IPS-18a (cell line): Measurements from ENCODE around the gene RPS17.

ENCODE experiments used
- H3K27ac ChIP-seq: one replicate; pipeline ENCODE4 v1.5.1; 2013; ENCODE audit warnings: low read length
- H3K27me3 ChIP-seq: one replicate; pipeline ENCODE4 v1.6.1; 2013; ENCODE audit warnings: mild to moderate bottlenecking, low read length; ENCODE audit not compliant: control insufficient read depth, insufficient read depth
- H3K36me3 ChIP-seq: one replicate; pipeline ENCODE4 v1.6.1; 2013; ENCODE audit warnings: low read depth, low read length; ENCODE audit not compliant: control insufficient read depth
- H3K4me1 ChIP-seq: one replicate; pipeline ENCODE4 v1.6.1; 2013; ENCODE audit warnings: low read depth, low read length; ENCODE audit not compliant: control insufficient read depth
- H3K4me3 ChIP-seq: one replicate; pipeline ENCODE4 v1.5.1; 2013; ENCODE audit warnings: low read length
- H3K9ac ChIP-seq: one replicate; pipeline ENCODE4 v1.6.1; 2013; ENCODE audit warnings: mild to moderate bottlenecking, low read length, moderate library complexity
- H3K9me3 ChIP-seq: one replicate; pipeline ENCODE4 v1.6.1; 2013; ENCODE audit warnings: low read depth, low read length; ENCODE audit not compliant: control insufficient read depth

Gene RPS17

GRCh38 chr15:82540055-82540983, at the start of gene RPS17:
RPS17 (minus strand) TSS chr15:82540457; CDS start chr15:82540428, 29 bp downstream.
- H3K27me3 ChIP-seq: no peaks in the 10 kb centered on the region

GRCh38 chr15:82587805-82588204, 47.5 kb upstream of the RPS17 start:
- Histone ChIP-seq H3K27ac (no peak overlapping the region), H3K9ac (no peak overlapping the region), H3K9me3 (no peaks in the 10 kb centered on the region), H3K4me3 (no peak overlapping the region), H3K27me3 (no peaks in the 10 kb centered on the region), H3K4me1 (peaks cover 26% of the 10 kb centered on the region), H3K36me3 (no peaks in the 10 kb centered on the region)

More at GRCh38 chr15:82540055-82540983, at the start of gene RPS17:
- Histone ChIP-seq H3K36me3 (peaks cover 36% of the 10 kb centered on the region), H3K4me1 (peaks cover 15% of the 10 kb centered on the region), H3K27ac (peak within 1 kb of the TSS; percentile 81), H3K4me3 (peak within 1 kb of the TSS; percentile 98), H3K9ac (peak within 1 kb of the TSS; percentile 98), H3K9me3 (no peaks in the 10 kb centered on the region)

- Histone ChIP-seq H3K27ac (no peak overlapping the region), H3K9ac (no peak overlapping the region), H3K4me1 (peaks cover 26% of the 10 kb centered on the region), H3K27me3 (no peaks in the 10 kb centered on the region), H3K4me3 (no peak overlapping the region), H3K9me3 (no peaks in the 10 kb centered on the region), H3K36me3 (no peaks in the 10 kb centered on the region)
Observed at GRCh38 chr15:82585072-82585471, 44.8 kb upstream of the RPS17 start.

- H3K4me1 ChIP-seq: peaks cover 9% of the 10 kb centered on the region
- H3K4me3 ChIP-seq: no peak overlapping the region
- no peak overlapping the region for H3K27ac ChIP-seq
- no peak overlapping the region for H3K9ac ChIP-seq
- H3K27me3 ChIP-seq: no peaks in the 10 kb centered on the region
- H3K36me3 ChIP-seq: no peaks in the 10 kb centered on the region
- no peaks in the 10 kb centered on the region for H3K9me3 ChIP-seq
Observed at GRCh38 chr15:82580713-82581112, 40.5 kb upstream of the RPS17 start.

GRCh38 chr15:82575335-82575734, 35.1 kb upstream of the RPS17 start:
- Histone ChIP-seq H3K4me1 (peaks cover 9% of the 10 kb centered on the region), H3K9me3 (no peaks in the 10 kb centered on the region), H3K27ac (no peak overlapping the region), H3K4me3 (no peak overlapping the region), H3K27me3 (no peaks in the 10 kb centered on the region), H3K36me3 (no peaks in the 10 kb centered on the region), H3K9ac (no peak overlapping the region)

- Histone ChIP-seq H3K36me3 (no peaks in the 10 kb centered on the region), H3K4me3 (no peak overlapping the region), H3K9me3 (no peaks in the 10 kb centered on the region), H3K4me1 (peaks cover 9% of the 10 kb centered on the region), H3K27me3 (no peaks in the 10 kb centered on the region), H3K27ac (no peak overlapping the region), H3K9ac (no peak overlapping the region)
Observed at GRCh38 chr15:82572986-82573385, 32.7 kb upstream of the RPS17 start.

GRCh38 chr15:82572311-82572710, 32.1 kb upstream of the RPS17 start:
- no peak overlapping the region for H3K9ac ChIP-seq
- no peaks in the 10 kb centered on the region for H3K27me3 ChIP-seq
- H3K4me3 ChIP-seq: no peak overlapping the region
- no peaks in the 10 kb centered on the region for H3K9me3 ChIP-seq
- no peak overlapping the region for H3K27ac ChIP-seq
- H3K36me3 ChIP-seq: no peaks in the 10 kb centered on the region
- H3K4me1 ChIP-seq: peaks cover 9% of the 10 kb centered on the region

- Histone ChIP-seq H3K36me3 (no peaks in the 10 kb centered on the region), H3K4me1 (peaks cover 9% of the 10 kb centered on the region), H3K27me3 (no peaks in the 10 kb centered on the region), H3K27ac (no peak overlapping the region), H3K9me3 (no peaks in the 10 kb centered on the region), H3K9ac (no peak overlapping the region), H3K4me3 (peak overlapping the region; percentile 40)
Observed at GRCh38 chr15:82571722-82572222, 31.5 kb upstream of the RPS17 start.

GRCh38 chr15:82570721-82571508, 30.7 kb upstream of the RPS17 start:
- Histone ChIP-seq H3K27me3 (no peaks in the 10 kb centered on the region), H3K9me3 (no peaks in the 10 kb centered on the region), H3K4me3 (peak overlapping the region; percentile 40), H3K36me3 (no peaks in the 10 kb centered on the region), H3K27ac (no peak overlapping the region), H3K9ac (peak overlapping the region; percentile 3), H3K4me1 (peaks cover 9% of the 10 kb centered on the region)

GRCh38 chr15:82569834-82570233, 29.6 kb upstream of the RPS17 start:
- no peak overlapping the region for H3K27ac ChIP-seq
- H3K36me3 ChIP-seq: no peaks in the 10 kb centered on the region
- no peaks in the 10 kb centered on the region for H3K27me3 ChIP-seq
- H3K9ac ChIP-seq: no peak overlapping the region
- H3K4me3 ChIP-seq: no peak overlapping the region
- no peaks in the 10 kb centered on the region for H3K9me3 ChIP-seq
- H3K4me1 ChIP-seq: peaks cover 12% of the 10 kb centered on the region

- Histone ChIP-seq H3K4me1 (peaks cover 12% of the 10 kb centered on the region), H3K9ac (no peak overlapping the region), H3K4me3 (no peak overlapping the region), H3K27ac (no peak overlapping the region), H3K36me3 (no peaks in the 10 kb centered on the region), H3K27me3 (no peaks in the 10 kb centered on the region), H3K9me3 (no peaks in the 10 kb centered on the region)
Observed at GRCh38 chr15:82568986-82569385, 28.7 kb upstream of the RPS17 start.
